Activated naive CD4-positive, alpha-beta T cell treated with anti-CD3 and anti-CD28 coated beads for 36 hours (primary cell): Measurements from ENCODE around the gene HES5. TPM values are rescaled to one million over a fixed set of nuclear protein-coding genes. Genes with fewer than 3 reads are reported as not detected.

Experiments
- CTCF ChIA-PET: fragments of 350-600 bp; sonication (Branson Sonifier 250); formaldehyde crosslinking; loops from one replicate; lab custom pipeline; 2021; ENCODE audit warnings: antibody characterized with exemption; lab: Charles Lee
- DNase-seq: peaks from one replicate; pipeline ENCODE4 v3.0.0-alpha.2; 2020
- H3K27ac Mint-ChIP-seq: one replicate; pipeline ENCODE4 v1.8.0; 2021; ENCODE audit warnings: mild to moderate bottlenecking, mixed read lengths
- H3K27me3 Mint-ChIP-seq: one replicate; pipeline ENCODE4 v1.8.0; 2021; ENCODE audit warnings: low read depth, mixed read lengths
- H3K36me3 Mint-ChIP-seq: one replicate; pipeline ENCODE4 v1.8.0; 2021; ENCODE audit warnings: low read depth, mixed read lengths
- H3K4me1 Mint-ChIP-seq: one replicate; pipeline ENCODE4 v1.8.0; 2021; ENCODE audit warnings: low read depth, mixed read lengths
- H3K4me3 Mint-ChIP-seq: one replicate; pipeline ENCODE4 v1.8.0; 2021; ENCODE audit warnings: mild to moderate bottlenecking, moderate library complexity, mixed read lengths
- H3K9me3 Mint-ChIP-seq: one replicate; pipeline ENCODE4 v1.8.0; 2021; ENCODE audit warnings: mixed read lengths
- intact Hi-C: fragments of 100-400 bp; cut with micrococcal nuclease; formaldehyde crosslinking; loops from one replicate; pipeline ENCODE4 v1.15.1; 2023
- total RNA-seq, 2 experiments: library from RNA; stranded (reverse); gene quantifications; one replicate each; pipeline ENCODE4 v1.2.3, GENCODE V29; 2021

Gene HES5
- total RNA-seq, 2 experiments from 2014 or later, result not detected

DNA sequence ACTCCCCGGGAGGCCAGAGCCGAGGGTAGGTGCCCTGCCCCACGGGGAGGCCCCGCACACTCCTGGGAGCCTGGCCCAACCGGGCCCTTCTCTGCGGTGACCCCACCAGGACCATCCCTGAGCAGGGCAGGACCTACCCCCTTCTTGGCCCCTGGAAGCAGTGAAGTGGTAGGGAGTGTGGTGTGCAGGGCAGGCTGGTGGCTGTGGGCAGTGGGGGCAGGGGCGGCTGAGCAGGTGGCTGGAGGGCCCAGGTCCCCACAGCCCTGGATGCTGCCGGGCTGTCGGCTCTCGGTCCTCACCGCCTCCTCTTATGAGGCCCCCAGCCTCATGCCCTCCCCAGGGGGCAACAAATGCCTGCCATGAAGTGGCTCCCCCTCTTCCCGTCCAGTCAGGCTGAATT, 34.5 kb downstream of the HES5 start:
- CTCF ChIA-PET, result no interaction called here
- Mint-ChIP-seq H3K27me3 (no peaks in the 10 kb centered on the region), H3K27ac (no peak overlapping the region), H3K36me3 (no peaks in the 10 kb centered on the region), H3K9me3 (no peaks in the 10 kb centered on the region), H3K4me3 (no peak overlapping the region), H3K4me1 (peaks cover 20% of the 10 kb centered on the region)
- no peak for DNase-seq
- intact Hi-C loops, result no loop called here

DNA sequence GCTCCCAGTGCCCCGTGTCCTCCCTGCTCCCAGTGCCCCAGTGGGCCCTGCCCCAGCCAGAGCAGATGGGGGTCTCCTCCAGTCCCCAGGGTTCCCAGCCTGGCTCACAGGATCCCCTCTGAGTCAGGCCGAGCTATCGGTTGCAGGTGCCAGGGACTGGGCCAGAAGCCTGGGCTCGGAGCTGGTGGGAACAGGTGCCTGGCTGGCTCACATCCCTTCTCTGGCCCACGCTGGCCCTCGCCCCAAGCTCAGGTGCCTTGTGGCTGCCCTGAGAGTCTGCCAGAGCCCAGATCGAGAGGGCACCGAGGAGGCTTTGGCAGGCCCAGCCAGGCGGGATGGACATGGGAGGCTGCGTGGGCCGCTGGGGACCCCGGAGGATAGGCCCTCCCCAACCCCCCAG, 35.0 kb downstream of the HES5 start:
- intact Hi-C loops, result no loop called here
- DNase-seq, result no peak
- Mint-ChIP-seq H3K4me3 (no peak overlapping the region), H3K9me3 (no peaks in the 10 kb centered on the region), H3K4me1 (peaks cover 17% of the 10 kb centered on the region), H3K27ac (no peak overlapping the region), H3K27me3 (no peaks in the 10 kb centered on the region), H3K36me3 (no peaks in the 10 kb centered on the region)
- CTCF ChIA-PET, result no interaction called here

- intact Hi-C loops, result no loop called here
- no peak overlapping the region for H3K4me3 Mint-ChIP-seq
- CTCF ChIA-PET, result no interaction called here
- H3K27ac Mint-ChIP-seq, result no peak overlapping the region
- H3K9me3 Mint-ChIP-seq, result no peaks in the 10 kb centered on the region
- H3K27me3 Mint-ChIP-seq, result no peaks in the 10 kb centered on the region
- no peaks in the 10 kb centered on the region for H3K36me3 Mint-ChIP-seq
- H3K4me1 Mint-ChIP-seq, result peaks cover 13% of the 10 kb centered on the region
- no peak for DNase-seq
These were observed 35.8 kb downstream of the HES5 start for GRCh38 chr1:2494323-2494693.

DNA sequence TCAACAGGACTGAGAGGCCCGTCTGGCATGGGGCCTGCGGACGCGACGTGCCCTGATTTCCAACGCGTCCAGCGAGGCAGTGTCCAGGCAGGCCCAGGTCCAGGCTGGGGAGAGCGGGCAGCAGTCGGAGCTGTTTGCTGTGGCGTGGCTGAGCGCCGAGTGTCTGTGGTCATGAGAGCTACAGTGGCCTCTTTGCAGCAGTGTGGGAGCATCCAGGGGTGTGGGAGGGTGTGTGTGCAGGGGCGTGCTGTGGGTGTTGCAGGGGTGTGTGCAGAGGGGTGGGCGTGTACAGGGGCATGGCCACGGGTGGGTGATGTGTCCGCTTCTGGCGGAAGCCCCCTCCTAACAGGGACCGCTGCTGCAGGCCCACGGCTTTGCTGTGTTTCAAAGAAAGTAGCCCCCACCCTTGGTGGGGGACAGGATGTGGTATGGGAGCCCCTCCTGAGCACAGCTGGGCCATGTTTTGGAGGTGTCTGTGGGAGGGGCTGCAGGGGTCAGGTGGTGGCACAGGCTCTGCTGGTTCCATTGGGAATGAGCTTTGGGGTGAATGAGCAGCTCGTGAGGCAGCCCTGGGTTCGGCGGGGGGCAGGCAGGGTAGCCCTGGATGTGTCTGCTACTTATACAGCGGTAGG, 36.3 kb downstream of the HES5 start:
- H3K27ac Mint-ChIP-seq, result no peak overlapping the region
- CTCF ChIA-PET, result no interaction called here
- intact Hi-C loops, result no loop called here

DNA sequence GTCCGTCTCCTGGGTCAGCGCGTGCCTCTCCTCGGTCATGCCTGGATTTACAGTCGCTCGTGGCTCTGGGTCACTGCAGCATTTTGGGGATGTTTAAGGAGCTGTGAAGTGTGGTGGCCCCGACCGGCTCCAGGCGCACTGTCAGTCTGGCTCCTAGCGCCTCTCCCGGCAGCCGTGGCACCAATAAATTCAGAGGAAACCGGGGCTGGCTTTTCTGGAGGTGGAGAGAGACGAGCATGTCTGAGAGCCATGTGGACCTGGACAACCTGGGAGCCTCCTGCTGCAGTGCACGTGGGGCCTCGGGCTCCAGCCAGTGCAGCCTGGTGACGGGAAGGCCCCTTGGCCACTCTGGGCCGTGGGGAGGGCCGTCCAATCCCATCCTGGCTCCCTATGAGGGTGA, 36.8 kb downstream of the HES5 start:
- peaks cover 8% of the 10 kb centered on the region for H3K9me3 Mint-ChIP-seq
- CTCF ChIA-PET, result no interaction called here
- H3K27me3 Mint-ChIP-seq, result no peaks in the 10 kb centered on the region
- no peak overlapping the region for H3K27ac Mint-ChIP-seq
- H3K36me3 Mint-ChIP-seq, result peaks cover 5% of the 10 kb centered on the region
- DNase-seq, result no peak
- H3K4me1 Mint-ChIP-seq, result peaks cover 11% of the 10 kb centered on the region
- intact Hi-C loops, result no loop called here
- H3K4me3 Mint-ChIP-seq, result no peak overlapping the region

More for the DNA sequence above, 36.3 kb downstream of the HES5 start:
- no peak for DNase-seq
- peaks cover 5% of the 10 kb centered on the region for H3K9me3 Mint-ChIP-seq
- peaks cover 11% of the 10 kb centered on the region for H3K4me1 Mint-ChIP-seq
- H3K36me3 Mint-ChIP-seq, result peaks cover 2% of the 10 kb centered on the region
- H3K4me3 Mint-ChIP-seq, result no peak overlapping the region
- H3K27me3 Mint-ChIP-seq, result no peaks in the 10 kb centered on the region

GRCh38 chr1:2492091-2492490, 38.0 kb downstream of the HES5 start:
- no peaks in the 10 kb centered on the region for H3K27me3 Mint-ChIP-seq
- H3K4me3 Mint-ChIP-seq, result no peak overlapping the region
- H3K4me1 Mint-ChIP-seq, result peaks cover 11% of the 10 kb centered on the region
- H3K36me3 Mint-ChIP-seq, result peaks cover 7% of the 10 kb centered on the region
- CTCF ChIA-PET, result no interaction called here
- intact Hi-C loops, result no loop called here
- peaks cover 10% of the 10 kb centered on the region for H3K9me3 Mint-ChIP-seq
- DNase-seq, result no peak
- H3K27ac Mint-ChIP-seq, result no peak overlapping the region

DNA sequence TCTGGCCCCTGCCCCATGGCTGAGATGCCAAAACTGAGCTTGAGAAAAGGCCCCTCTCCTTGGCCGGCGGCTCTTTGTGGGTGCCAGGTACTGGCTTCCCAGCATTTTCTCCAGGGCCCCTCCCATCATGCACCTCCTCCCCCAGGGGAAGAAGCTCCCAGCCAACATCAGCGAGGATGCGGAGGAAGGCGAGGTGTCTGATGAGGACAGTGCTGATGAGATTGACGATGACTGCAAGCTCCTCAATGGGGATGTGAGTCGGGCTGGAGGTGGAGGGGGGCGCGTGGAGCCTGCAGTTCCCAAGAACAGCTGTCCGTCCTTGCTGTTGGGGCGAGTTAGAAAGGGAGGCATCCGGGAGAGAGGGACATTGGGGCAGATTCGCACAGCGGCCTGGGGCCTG, 40.4 kb downstream of the HES5 start:
- DNase-seq, result no peak
- H3K9me3 Mint-ChIP-seq, result peaks cover 10% of the 10 kb centered on the region
- H3K4me3 Mint-ChIP-seq, result no peak overlapping the region
- peaks cover 7% of the 10 kb centered on the region for H3K36me3 Mint-ChIP-seq
- CTCF ChIA-PET, result no interaction called here
- no peak overlapping the region for H3K27ac Mint-ChIP-seq
- no peaks in the 10 kb centered on the region for H3K27me3 Mint-ChIP-seq
- H3K4me1 Mint-ChIP-seq, result peaks cover 11% of the 10 kb centered on the region
- intact Hi-C loops, result no loop called here

GRCh38 chr1:2488688-2489087, 41.4 kb downstream of the HES5 start:
- no peak for DNase-seq
- Mint-ChIP-seq H3K27me3 (no peaks in the 10 kb centered on the region), H3K36me3 (peaks cover 7% of the 10 kb centered on the region), H3K9me3 (peaks cover 10% of the 10 kb centered on the region), H3K4me3 (no peak overlapping the region), H3K27ac (no peak overlapping the region), H3K4me1 (peaks cover 4% of the 10 kb centered on the region)
- CTCF ChIA-PET, result no interaction called here
- intact Hi-C loops, result no loop called here

GRCh38 chr1:2486558-2486957, 43.5 kb downstream of the HES5 start:
- H3K4me3 Mint-ChIP-seq, result no peak overlapping the region
- CTCF ChIA-PET, result no interaction called here
- H3K27ac Mint-ChIP-seq, result no peak overlapping the region
- peaks cover 7% of the 10 kb centered on the region for H3K36me3 Mint-ChIP-seq
- H3K27me3 Mint-ChIP-seq, result no peaks in the 10 kb centered on the region
- DNase-seq, result no peak
- peaks cover 10% of the 10 kb centered on the region for H3K9me3 Mint-ChIP-seq
- no peaks in the 10 kb centered on the region for H3K4me1 Mint-ChIP-seq
- intact Hi-C loops, result no loop called here

GRCh38 chr1:2486041-2486440, 44.0 kb downstream of the HES5 start:
- Mint-ChIP-seq H3K27ac (no peak overlapping the region), H3K9me3 (peaks cover 10% of the 10 kb centered on the region), H3K4me1 (no peaks in the 10 kb centered on the region), H3K4me3 (no peak overlapping the region), H3K36me3 (peaks cover 7% of the 10 kb centered on the region), H3K27me3 (no peaks in the 10 kb centered on the region)
- intact Hi-C loops, result no loop called here
- DNase-seq, result no peak
- CTCF ChIA-PET, result no interaction called here

GRCh38 chr1:2483970-2484369, 46.1 kb downstream of the HES5 start:
- intact Hi-C loops, result no loop called here
- no peak for DNase-seq
- no peak overlapping the region for H3K27ac Mint-ChIP-seq
- CTCF ChIA-PET, result no interaction called here
- H3K4me1 Mint-ChIP-seq, result no peaks in the 10 kb centered on the region
- no peak overlapping the region for H3K4me3 Mint-ChIP-seq
- H3K27me3 Mint-ChIP-seq, result no peaks in the 10 kb centered on the region
- peaks cover 7% of the 10 kb centered on the region for H3K9me3 Mint-ChIP-seq
- peaks cover 5% of the 10 kb centered on the region for H3K36me3 Mint-ChIP-seq

- H3K4me1 Mint-ChIP-seq, result no peaks in the 10 kb centered on the region
- DNase-seq, result no peak
- no peak overlapping the region for H3K4me3 Mint-ChIP-seq
- CTCF ChIA-PET, result no interaction called here
- intact Hi-C loops, result no loop called here
- H3K9me3 Mint-ChIP-seq, result peaks cover 1% of the 10 kb centered on the region
- no peak overlapping the region for H3K27ac Mint-ChIP-seq
- peaks cover 1% of the 10 kb centered on the region for H3K36me3 Mint-ChIP-seq
- H3K27me3 Mint-ChIP-seq, result no peaks in the 10 kb centered on the region
These were observed 47.0 kb downstream of the HES5 start for GRCh38 chr1:2483026-2483425.

GRCh38 chr1:2482588-2482987, 47.5 kb downstream of the HES5 start:
- H3K36me3 Mint-ChIP-seq, result no peaks in the 10 kb centered on the region
- H3K27ac Mint-ChIP-seq, result no peak overlapping the region
- intact Hi-C loops, result no loop called here
- H3K27me3 Mint-ChIP-seq, result no peaks in the 10 kb centered on the region
- no peaks in the 10 kb centered on the region for H3K9me3 Mint-ChIP-seq
- DNase-seq, result no peak
- no peak overlapping the region for H3K4me3 Mint-ChIP-seq
- CTCF ChIA-PET, result no interaction called here
- H3K4me1 Mint-ChIP-seq, result no peaks in the 10 kb centered on the region
